IPS-NIHi7 (cell line): ENCODE data around the gene DLL4.
A peak's percentile ranks its signal among the peaks of the same experiment; 100 is the strongest.
"Not testable (repeated sequence)": the region's sequence is repeated elsewhere in the genome, so short reads cannot be mapped to it uniquely, and the experiment has no call there.

Source experiments
- DNase-seq: peaks from one replicate; pipeline ENCODE4 v3.0.0; 2012; ENCODE audit warnings: mixed read lengths; ENCODE audit errors: extremely low spot score

The DLL4 gene

DNA sequence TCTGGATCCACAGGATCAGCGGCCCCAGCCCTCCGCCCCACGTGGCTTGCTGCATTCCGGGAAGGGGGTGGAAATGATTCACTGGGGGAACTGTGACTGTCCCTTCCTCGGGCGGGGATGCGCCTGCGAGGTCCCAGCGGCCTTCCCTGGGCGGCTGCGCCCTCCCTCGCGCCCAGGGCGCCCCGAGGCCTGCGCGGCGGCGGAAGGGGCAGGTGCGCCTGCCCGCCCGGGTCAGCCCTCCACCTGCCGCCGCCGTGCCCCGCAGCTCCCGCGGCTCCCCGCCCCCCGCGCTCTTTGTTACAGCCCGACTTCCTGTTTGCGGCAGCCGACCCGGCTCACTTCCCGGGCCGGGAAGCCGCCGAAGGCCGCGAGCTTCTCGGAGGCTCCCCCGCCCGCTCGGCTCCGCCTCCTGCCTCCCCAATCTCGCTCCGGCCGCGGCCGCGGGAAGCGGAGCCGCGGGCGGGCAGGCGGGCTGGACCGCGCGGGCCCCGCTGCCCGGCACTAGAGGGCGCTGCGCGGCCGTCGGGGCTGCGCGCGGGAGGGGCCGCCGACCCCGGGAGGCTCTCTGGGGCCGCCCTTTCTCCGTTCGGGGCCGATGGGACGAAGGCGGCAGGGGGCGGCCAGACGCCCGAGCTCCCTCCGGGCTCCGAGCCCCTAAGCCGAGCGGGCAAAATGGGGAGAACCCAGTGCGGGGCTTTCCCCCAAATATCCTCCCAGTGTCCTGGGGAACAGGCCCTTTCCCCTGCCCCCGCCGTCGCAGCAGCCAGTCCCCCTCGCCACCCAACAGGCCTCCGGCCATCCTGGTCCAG lies 12.6 kb downstream of the DLL4 start:
- peak; percentile 89 for DNase-seq

DNA sequence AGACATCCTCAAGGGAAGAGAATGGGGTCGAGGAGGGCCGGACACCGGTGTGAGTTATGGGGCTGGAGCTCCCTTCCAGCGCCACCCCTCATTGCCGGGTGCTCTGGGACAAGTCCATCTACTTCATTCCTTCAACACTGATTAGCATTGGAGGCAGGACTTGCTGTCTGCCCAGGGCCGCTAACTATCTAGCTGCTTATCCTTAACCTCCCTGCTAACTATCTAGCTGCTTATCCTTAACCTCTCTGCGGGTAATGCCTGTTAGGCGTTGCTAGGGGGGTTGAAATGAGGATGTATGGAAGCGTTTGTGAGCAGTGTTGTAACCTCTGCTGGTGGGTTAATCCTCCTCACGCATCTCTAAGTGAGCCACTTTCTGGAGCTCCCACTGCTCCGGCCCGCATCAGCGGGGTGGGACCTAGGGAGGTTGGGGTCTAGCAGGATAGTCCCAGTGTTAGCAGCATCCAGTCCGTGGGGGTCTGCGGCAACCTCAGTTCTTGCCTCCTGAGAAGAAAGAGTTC lies 13.3 kb downstream of the DLL4 start:
- no peak for DNase-seq

- no peak for DNase-seq
Observed at GRCh38 chr15:40942878-40943277, 13.7 kb downstream of the DLL4 start.

DNA sequence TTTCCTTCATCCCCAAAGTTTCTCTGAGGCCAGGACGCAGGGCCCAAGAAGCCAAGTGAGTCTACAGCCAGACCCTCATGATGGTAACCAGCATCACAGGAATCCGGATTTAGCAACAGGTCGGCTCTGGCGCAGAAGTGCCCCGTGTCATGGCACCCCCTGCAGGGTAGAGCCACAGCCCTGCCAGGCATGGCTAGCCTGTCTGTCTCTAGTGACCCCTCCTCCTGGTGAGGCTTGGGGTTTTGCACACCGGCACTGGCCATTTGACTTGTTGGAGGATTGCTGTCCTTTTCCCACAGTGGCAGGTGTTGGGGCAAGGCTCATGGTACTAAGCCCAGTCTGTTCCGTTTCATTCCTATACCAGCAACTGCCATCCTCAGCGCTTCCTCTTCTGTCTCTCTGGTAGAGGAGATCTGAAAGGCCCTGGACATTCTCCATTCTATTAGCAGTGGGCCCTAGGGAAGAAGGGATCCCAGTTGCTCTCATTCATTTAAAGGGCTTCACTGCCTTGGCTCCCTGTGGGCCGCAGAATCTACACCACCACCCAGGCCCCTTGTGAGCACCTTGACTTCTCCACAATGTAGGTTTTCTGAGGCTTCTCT lies 14.7 kb downstream of the DLL4 start:
- no peak for DNase-seq

DNA sequence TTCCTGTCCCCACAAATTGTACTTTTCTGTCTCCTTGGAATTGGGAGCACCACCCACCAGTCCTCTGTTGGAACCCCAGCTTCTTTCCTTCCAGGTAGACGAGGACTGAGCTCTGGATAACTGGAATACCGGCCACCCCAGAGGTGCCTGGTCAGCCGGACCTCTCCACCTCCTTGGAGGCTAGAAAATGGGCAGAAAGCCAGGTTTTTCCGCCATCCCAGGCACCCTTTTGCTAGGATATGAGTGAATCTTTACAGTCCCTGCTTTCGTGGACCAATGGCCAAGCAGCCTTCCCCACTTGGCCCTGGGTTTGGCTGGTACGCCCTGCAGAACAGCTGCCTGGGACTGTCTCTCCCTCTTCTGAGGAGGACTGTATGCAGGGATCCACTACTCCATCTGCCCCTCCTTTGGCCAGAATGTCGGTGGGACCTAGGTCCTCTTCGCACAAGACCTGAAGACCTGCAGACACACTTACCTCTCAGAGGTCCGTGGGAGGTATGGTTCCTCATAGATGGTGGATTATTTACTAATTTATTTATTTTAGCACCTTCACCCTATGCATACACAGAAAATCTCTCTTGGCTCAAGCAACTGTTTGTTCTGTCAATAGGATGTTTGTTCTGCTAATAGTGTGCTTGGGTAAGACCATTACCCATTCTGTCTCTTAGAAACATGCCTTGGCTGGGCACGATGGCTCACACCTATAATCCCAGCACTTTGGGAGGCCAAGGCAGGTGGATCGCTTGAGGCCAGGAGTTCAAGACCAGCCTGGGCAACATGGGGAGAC lies 15.6 kb downstream of the DLL4 start:
- no peak for DNase-seq

- DNase-seq = no peak
Observed at GRCh38 chr15:40948706-40949473, 19.8 kb downstream of the DLL4 start.

- DNase-seq = no peak
Observed at GRCh38 chr15:40949756-40950207, 20.6 kb downstream of the DLL4 start.

DNA sequence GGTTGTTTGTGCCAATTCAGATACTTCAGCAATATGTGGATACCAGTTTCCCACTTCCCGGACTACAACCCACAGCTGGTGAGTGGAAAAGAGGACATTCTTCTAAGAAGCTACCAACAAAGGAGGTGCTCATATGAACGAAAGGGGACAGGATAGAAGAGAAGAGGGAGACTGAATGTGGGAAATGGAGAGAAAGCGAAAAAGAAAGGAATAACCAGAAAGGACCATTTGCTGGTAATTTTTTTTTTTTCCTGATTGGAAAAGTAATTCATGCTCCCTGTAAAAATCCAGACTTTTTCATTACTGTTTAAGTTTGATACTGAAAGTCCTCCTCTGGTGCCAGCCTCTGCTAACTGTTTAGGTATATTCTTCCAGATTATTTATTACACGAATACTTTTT lies 22.6 kb downstream of the DLL4 start:
- no peak for DNase-seq

GRCh38 chr15:40952301-40952900 lies 23.3 kb downstream of the DLL4 start:
- DNase-seq = no peak

- peak; percentile 100 for DNase-seq
Observed at GRCh38 chr15:40952901-40953712, 24.0 kb downstream of the DLL4 start, which contains the start of gene CHAC1. TSS of gene CHAC1 (plus strand) at chr15:40953471. CDS start at chr15:40953584, 113 bp downstream.

- DNase-seq = no peak
Observed at GRCh38 chr15:40953713-40954074, 24.6 kb downstream of the DLL4 start.

GRCh38 chr15:40954158-40954848 lies 25.2 kb downstream of the DLL4 start:
- not testable (repeated sequence) for DNase-seq

DNA sequence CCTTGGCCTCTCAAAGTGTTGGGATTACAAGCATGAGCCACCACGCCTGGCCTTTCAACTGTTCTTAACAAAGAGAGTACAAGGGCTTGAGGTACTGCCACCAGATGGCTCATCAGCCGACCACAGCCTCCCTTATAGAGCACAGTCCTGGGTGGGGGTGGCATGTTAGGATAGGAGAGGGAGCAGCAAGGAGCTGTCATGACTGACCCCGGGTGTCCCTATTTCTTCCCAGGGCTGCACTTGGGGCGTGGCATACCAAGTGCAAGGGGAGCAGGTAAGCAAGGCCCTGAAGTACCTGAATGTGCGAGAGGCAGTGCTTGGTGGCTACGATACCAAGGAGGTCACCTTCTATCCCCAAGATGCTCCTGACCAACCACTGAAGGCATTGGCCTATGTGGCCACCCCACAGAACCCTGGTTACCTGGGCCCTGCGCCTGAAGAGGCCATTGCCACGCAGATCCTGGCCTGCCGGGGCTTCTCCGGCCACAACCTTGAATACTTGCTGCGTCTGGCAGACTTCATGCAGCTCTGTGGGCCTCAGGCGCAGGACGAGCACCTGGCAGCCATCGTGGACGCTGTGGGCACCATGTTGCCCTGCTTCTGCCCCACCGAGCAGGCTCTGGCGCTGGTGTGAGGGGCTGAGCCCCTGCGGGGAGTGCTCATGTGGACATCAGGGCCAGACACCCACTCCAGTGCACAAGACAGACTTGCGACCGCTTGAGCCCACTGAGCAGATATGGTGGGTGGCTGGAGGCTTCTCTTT lies 26.2 kb downstream of the DLL4 start:
- no peak for DNase-seq

- no peak for DNase-seq
Observed at GRCh38 chr15:40955930-40956540, 26.9 kb downstream of the DLL4 start.

- no peak for DNase-seq
Observed at GRCh38 chr15:40956541-40956982, 27.4 kb downstream of the DLL4 start.

DNA sequence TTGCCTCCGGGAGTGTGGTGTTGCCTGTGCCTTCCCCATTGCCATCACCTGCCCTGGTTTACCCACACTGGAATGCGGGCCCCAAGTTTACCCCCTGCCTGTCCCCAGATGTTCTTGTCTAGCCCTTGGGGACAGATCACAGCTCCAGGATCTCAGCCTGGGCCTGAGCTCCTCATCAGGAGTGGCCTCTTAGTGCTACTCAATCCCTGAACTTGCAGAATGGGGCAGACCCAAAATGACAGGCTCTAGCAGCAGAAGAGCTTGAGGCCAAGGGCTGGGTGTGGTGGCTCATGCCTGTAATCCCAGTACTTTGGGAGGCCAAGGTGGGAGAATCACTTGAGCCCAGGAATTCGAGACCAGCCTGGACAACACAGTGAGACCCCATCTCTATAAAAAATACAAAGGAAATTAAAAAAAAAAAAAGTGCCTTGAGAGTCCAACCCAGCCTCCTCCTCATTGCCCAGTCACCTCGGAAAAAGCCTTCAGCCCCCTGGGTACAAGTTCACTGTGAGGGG lies 28.0 kb downstream of the DLL4 start:
- DNase-seq = no peak

- DNase-seq = no peak
Observed at GRCh38 chr15:40957581-40958051, 28.5 kb downstream of the DLL4 start.

DNA sequence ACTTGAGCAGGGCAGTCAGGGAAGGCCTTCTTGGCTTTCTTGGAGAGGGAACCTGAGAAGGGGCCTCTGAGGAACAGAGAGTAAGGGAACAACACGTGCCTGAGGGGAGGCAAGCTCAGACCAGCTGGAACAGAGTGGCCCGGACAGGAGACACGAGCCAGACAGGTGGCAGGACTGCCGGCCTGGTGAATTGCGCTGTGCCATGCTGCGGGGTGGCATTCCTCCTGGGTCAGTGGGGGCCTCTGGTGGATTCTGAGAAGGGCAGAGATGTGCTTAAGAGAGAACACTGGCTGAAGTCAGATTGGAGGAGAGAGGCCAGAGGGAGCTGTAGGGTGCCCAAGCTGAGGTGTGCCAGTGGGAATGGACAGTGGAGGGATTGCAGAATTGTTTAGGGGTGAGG lies 29.0 kb downstream of the DLL4 start:
- DNase-seq = no peak
